A549 (cell line): ENCODE measurements around the gene GRID1. TPM values are rescaled to one million over a fixed set of nuclear protein-coding genes. Genes with fewer than 3 reads are reported as not detected.

Experiments used
- ATAC-seq, 2 experiments: fragments of 200-7000 bp in 1 of 2; fragments of >200 bp in 1 of 2; cut with Nextera tagmentation in 1 of 2; cut with Tn5 transposase in 1 of 2; 3 replicates each; pipeline versions ENCODE4 v1.8.0 to v1.9.1; 2018 to 2020; ENCODE audit warnings: mild to moderate bottlenecking in 1 of 2, moderate library complexity in 1 of 2
- CTCF ChIA-PET: fragments of 300-600 bp; sonication (Branson Sonifier 250); formaldehyde crosslinking; extraction: SDS; loops from one replicate; lab custom pipeline; 2021; ENCODE audit warnings: antibody characterized with exemption, inconsistent platforms; lab: Yijun Ruan, JAX
- POLR2A ChIA-PET: fragments of 350-600 bp; formaldehyde crosslinking; extraction: SDS; loops from one replicate; lab custom pipeline; 2021; ENCODE audit warnings: antibody characterized with exemption, inconsistent platforms; lab: Yijun Ruan, JAX
- DNase-seq, 2 experiments: peaks; one replicate each; pipeline versions ENCODE4 v3.0.0 to v3.0.0-alpha.2; 2011 to 2016; ENCODE audit warnings: low read depth in 1 of 2, low spot score in 1 of 2
- FAIRE-seq: peaks from 2 replicates; lab custom pipeline; 2011; peaks lifted over from hg19 to GRCh38; lab: Jason Lieb, UNC
- H3K27ac ChIP-seq, 2 experiments: fragments of >200 bp; sonication (Bioruptor Twin); formaldehyde crosslinking; 3 replicates each; pipeline ENCODE4 v1.5.1; 2016 to 2017
- H3K4me1 ChIP-seq: fragments of >200 bp; sonication (Bioruptor Twin); formaldehyde crosslinking; 3 replicates; pipeline ENCODE4 v1.6.1; 2016
- H3K4me2 ChIP-seq: fragments of >200 bp; sonication (Bioruptor Twin); formaldehyde crosslinking; 3 replicates; pipeline ENCODE4 v1.6.1; 2016
- H3K4me3 ChIP-seq: fragments of >200 bp; sonication (Bioruptor Twin); formaldehyde crosslinking; 3 replicates; pipeline ENCODE4 v1.5.1; 2016
- H3K9me3 ChIP-seq: fragments of >200 bp; sonication (Bioruptor Twin); formaldehyde crosslinking; 3 replicates; pipeline ENCODE4 v1.6.1; 2016
- CBX2 ChIP-seq: fragments of 200-600 bp; sonication (generic); IDR thresholded peaks from 2 replicates; pipeline ENCODE4 v1.6.1; 2016; ENCODE audit warnings: low read depth, mild to moderate bottlenecking, borderline replicate concordance
- CBX8 ChIP-seq: fragments of 200-600 bp; sonication (generic); IDR thresholded peaks from 2 replicates; pipeline ENCODE4 v1.6.1; 2016
- CHD2 ChIP-seq: fragments of 150-350 bp; IDR thresholded peaks from 2 replicates; pipeline ENCODE4 v1.6.1; 2014; ENCODE audit warnings: low read length; ENCODE audit not compliant: partially characterized antibody
- CHD4 ChIP-seq: fragments of 200-600 bp; sonication (generic); IDR thresholded peaks from 2 replicates; pipeline ENCODE4 v1.6.1; 2016; ENCODE audit warnings: antibody characterized with exemption, mild to moderate bottlenecking, borderline replicate concordance
- CTCF ChIP-seq: fragments of >200 bp; sonication (Bioruptor Twin); formaldehyde crosslinking; IDR thresholded peaks from 3 replicates; pipeline ENCODE4 v1.5.1; 2016
- EHF ChIP-seq: fragments of 250-450 bp; sonication (Bioruptor Pico); IDR thresholded peaks from 2 replicates; pipeline ENCODE4 v1.5.0; 2020; ENCODE audit warnings: mild to moderate bottlenecking
- EHMT2 ChIP-seq: fragments of 200-600 bp; sonication (generic); IDR thresholded peaks from 2 replicates; pipeline ENCODE4 v1.6.1; 2016; ENCODE audit warnings: antibody characterized with exemption, low read depth, mild to moderate bottlenecking, moderate library complexity
- FOSL2 ChIP-seq, 2 experiments: fragments of 450-650 bp in 1 of 2; fragments of >200 bp in 1 of 2; sonication (Bioruptor Twin) in 1 of 2; formaldehyde crosslinking; IDR thresholded peaks; 2 replicates each; pipeline versions ENCODE4 v1.5.0 to v1.6.1; 2016 to 2020; ENCODE audit warnings: mild to moderate bottlenecking in 1 of 2, moderate library complexity in 1 of 2
- FOXS1 ChIP-seq: fragments of 250-450 bp; sonication (Bioruptor Pico); IDR thresholded peaks from 2 replicates; pipeline ENCODE4 v1.5.0; 2020; ENCODE audit warnings: mild to moderate bottlenecking, moderate library complexity
- HES2 ChIP-seq: fragments of >200 bp; sonication (Bioruptor Twin); formaldehyde crosslinking; IDR thresholded peaks from 2 replicates; pipeline ENCODE4 v1.6.1; 2016
- HOXA7 ChIP-seq: fragments of 250-450 bp; sonication (Bioruptor Pico); IDR thresholded peaks from 2 replicates; pipeline ENCODE4 v1.5.0; 2020; ENCODE audit warnings: mild to moderate bottlenecking, moderate library complexity
- HOXB13 ChIP-seq: fragments of 250-450 bp; sonication (Bioruptor Pico); IDR thresholded peaks from 2 replicates; pipeline ENCODE4 v1.5.0; 2020; ENCODE audit warnings: low read depth, mild to moderate bottlenecking, moderate library complexity
- KDM1A ChIP-seq: fragments of 200-600 bp; sonication (generic); IDR thresholded peaks from 2 replicates; pipeline ENCODE4 v1.6.1; 2016; ENCODE audit warnings: low read depth, mild to moderate bottlenecking
- KDM5A ChIP-seq: fragments of 200-600 bp; sonication (generic); IDR thresholded peaks from 2 replicates; pipeline ENCODE4 v1.6.1; 2016; ENCODE audit warnings: antibody characterized with exemption, mild to moderate bottlenecking
- MAFK ChIP-seq: fragments of 450-650 bp; IDR thresholded peaks from 2 replicates; pipeline ENCODE4 v1.6.1; 2014; ENCODE audit not compliant: partially characterized antibody
- PHF8 ChIP-seq: fragments of 200-600 bp; sonication (generic); IDR thresholded peaks from 2 replicates; pipeline ENCODE4 v1.6.1; 2016; ENCODE audit warnings: low read depth, mild to moderate bottlenecking, antibody characterized with exemption, moderate library complexity, borderline replicate concordance
- RAD21 ChIP-seq, 2 experiments: fragments of >200 bp in 1 of 2; sonication (Bioruptor Twin) in 1 of 2; formaldehyde crosslinking in 1 of 2; IDR thresholded peaks in 1 of 2; conservative IDR thresholded peaks in 1 of 2; 2 replicates in 1 of 2; 3 replicates in 1 of 2; pipeline ENCODE4 v1.6.1; 2012 to 2018; ENCODE audit warnings: inconsistent platforms in 1 of 2
- RARB ChIP-seq: fragments of 250-450 bp; sonication (Bioruptor Pico); IDR thresholded peaks from 2 replicates; pipeline ENCODE4 v1.8.0; 2021; ENCODE audit warnings: mild to moderate bottlenecking, moderate library complexity
- RFX5 ChIP-seq: fragments of 450-650 bp; IDR thresholded peaks from 2 replicates; pipeline ENCODE4 v1.7.1; 2014; ENCODE audit warnings: antibody characterized with exemption, mild to moderate bottlenecking, moderate library complexity
- SMC3 ChIP-seq: fragments of >200 bp; sonication (Bioruptor Twin); formaldehyde crosslinking; IDR thresholded peaks from 3 replicates; pipeline ENCODE4 v1.6.1; 2018; ENCODE audit warnings: inconsistent platforms
- SREBF2 ChIP-seq: fragments of 450-650 bp; IDR thresholded peaks from 2 replicates; pipeline ENCODE4 v1.6.1; 2014; ENCODE audit warnings: mild to moderate bottlenecking, moderate library complexity
- TFCP2L1 ChIP-seq: fragments of 250-450 bp; sonication (Bioruptor Pico); IDR thresholded peaks from 2 replicates; pipeline ENCODE4 v1.5.0; 2021; ENCODE audit warnings: mild to moderate bottlenecking
- ZC3H11A ChIP-seq: fragments of 450-650 bp; IDR thresholded peaks from 2 replicates; pipeline ENCODE4 v1.6.1; 2014; ENCODE audit warnings: antibody characterized with exemption, mild to moderate bottlenecking
- ZFP36 ChIP-seq: fragments of 450-650 bp; IDR thresholded peaks from 2 replicates; pipeline ENCODE4 v1.6.1; 2014; ENCODE audit warnings: borderline replicate concordance; ENCODE audit not compliant: partially characterized antibody
- ZNF302 ChIP-seq: fragments of 250-450 bp; sonication (Bioruptor Pico); IDR thresholded peaks from 2 replicates; pipeline ENCODE4 v1.9.0; 2021; ENCODE audit warnings: inconsistent platforms, mild to moderate bottlenecking, moderate library complexity
- ZSCAN20 ChIP-seq: fragments of 250-450 bp; sonication (Bioruptor Pico); IDR thresholded peaks from 2 replicates; pipeline ENCODE4 v1.8.0; 2022; ENCODE audit warnings: mild to moderate bottlenecking, moderate library complexity
- WGBS: methylation state at CpG from one replicate; pipeline ENCODE4 v1.1.6; 2017; ENCODE audit errors: missing lambda C conversion rate; 5-methylcytosine and 5-hydroxymethylcytosine counted together
- polyA plus RNA-seq, 4 experiments: library from polyadenylated mRNA; depleted of rRNA in 3 of 4; stranded (reverse); fragments of >200 nt; fragmentation: RNase III in 1 of 4; extraction: RNeasy Plus Mini Kit Qiagen cat#74134 plus additional on column Dnase treatment in 1 of 4; gene quantifications; 2 replicates in 3 of 4; 3 replicates in 1 of 4; pipeline ENCODE4 v1.2.3, GENCODE V29; 2011 to 2017
- TF ChIP-seq, protein P1 (sequence below): IDR thresholded peaks from 2 replicates; pipeline ENCODE4 v1.6.1; 2012
- TF ChIP-seq, protein P2 (sequence below): fragments of 250-450 bp; sonication (Bioruptor Pico); IDR thresholded peaks from 2 replicates; pipeline ENCODE4 v1.5.0; 2021; ENCODE audit warnings: mild to moderate bottlenecking, moderate library complexity, borderline replicate concordance
- TF ChIP-seq, protein P3 (sequence below): fragments of 150-350 bp; IDR thresholded peaks from 2 replicates; pipeline ENCODE4 v1.6.1; 2014; ENCODE audit warnings: low read depth, mild to moderate bottlenecking, low read length

GRID1 gene
- polyA plus RNA-seq, 2 of the 4 experiments (the other 2 are of a cell fraction): 0.14 to 0.30 TPM

DNA sequence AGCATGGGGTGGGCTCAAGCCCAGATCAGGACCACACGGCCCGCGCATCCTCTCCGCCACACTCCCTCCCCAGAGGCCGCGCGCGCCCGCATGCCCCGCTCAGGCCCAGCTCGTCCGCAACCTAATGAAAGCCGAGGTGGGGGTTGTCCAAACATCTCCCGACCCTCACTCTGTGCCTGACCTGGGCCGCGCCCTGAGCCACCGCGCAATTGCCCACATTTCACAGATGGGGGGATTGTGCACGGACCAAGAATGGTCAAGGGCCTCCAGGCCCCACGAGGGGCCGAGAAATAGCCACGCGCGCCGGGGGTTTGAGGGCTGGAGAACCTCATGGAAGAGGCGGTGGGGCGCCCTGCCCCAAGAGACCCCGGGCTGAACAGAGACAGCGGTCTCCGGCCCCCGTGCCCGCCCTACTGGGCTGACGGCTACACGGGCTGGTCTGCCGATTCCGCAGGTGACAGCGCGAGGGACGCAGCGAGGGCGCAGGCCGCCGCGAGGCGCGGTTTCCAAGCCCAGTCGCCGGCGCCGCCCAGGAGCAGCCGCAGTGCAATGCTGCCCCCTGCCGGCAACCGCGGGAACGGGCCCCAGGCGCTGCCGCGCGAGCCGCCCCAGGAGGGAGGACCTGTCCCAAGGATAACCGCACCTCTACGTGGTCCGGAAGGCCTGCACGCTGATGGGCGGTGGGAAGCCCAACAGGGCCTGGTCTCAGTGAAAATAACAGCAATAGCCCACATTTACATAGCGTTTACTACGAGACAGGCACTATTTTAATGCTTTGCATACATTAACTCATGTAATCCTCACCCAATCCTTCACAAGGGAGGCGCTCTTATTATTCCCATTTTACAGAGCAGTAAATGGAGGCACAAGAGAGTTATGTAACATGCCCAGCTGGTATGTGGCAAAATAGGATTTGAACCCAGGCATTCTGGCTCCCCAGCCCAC lies 10.5 kb upstream of the GRID1 start (continued):
- TF ChIP-seq HES2 (no peak), CBX8 (no peak), KDM1A (no peak), HOXB13 (CRISPR knock-in tag) (no peak), HOXA7 (CRISPR knock-in tag) (no peak), RAD21 (conservative IDR thresholded peaks at IDR 0.05 in 1 of 2, IDR thresholded peaks at IDR 0.05 in 1 of 2) (peak; percentile 83 to 97), TFCP2L1 (CRISPR knock-in tag) (no peak), EHF (CRISPR knock-in tag) (no peak), CTCF (peak; percentile 92), ZNF302 (CRISPR knock-in tag) (no peak)

DNA sequence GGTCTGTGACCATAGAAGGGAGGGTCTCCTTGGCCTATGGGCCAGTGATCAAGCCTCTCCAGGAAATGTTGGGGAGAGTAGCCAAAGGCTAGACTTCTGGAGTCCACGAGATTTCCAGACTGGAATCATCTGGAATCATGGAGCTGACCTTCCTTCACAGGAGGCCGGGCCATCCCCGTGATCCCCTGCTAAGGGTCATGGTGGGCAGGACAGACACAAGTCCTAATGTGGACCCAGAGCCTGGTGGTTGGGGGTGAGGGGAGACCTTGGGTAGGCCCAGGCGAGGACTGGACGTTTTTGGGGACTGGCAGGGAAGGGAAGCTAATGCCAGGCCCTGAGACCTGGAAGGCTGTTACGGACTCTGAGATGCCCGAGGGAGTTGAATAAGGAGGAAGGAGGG lies 9.8 kb upstream of the GRID1 start:
- CTCF ChIA-PET: interaction anchor here (0.6 to 4.0 kb wide), 14 partner anchors 8 to 1764 kb away, joined by 3 to 24 read pairs (median 4); partner anchors contain the start of gene GRID1
- ATAC-seq (no peak), DNase-seq (no peak), FAIRE-seq (no peak)
- POLR2A ChIA-PET: no interaction called here
- no peak overlapping the region for H3K4me2 ChIP-seq
- H3K9me3 ChIP-seq: no peaks in the 10 kb centered on the region
- 70% methylated on average over 6 of the region's 7 CpGs for WGBS
- H3K4me3 ChIP-seq: no peak overlapping the region
- TF ChIP-seq, protein P1, sequence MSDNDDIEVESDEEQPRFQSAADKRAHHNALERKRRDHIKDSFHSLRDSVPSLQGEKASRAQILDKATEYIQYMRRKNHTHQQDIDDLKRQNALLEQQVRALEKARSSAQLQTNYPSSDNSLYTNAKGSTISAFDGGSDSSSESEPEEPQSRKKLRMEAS: no peak
- TF ChIP-seq, protein P2, sequence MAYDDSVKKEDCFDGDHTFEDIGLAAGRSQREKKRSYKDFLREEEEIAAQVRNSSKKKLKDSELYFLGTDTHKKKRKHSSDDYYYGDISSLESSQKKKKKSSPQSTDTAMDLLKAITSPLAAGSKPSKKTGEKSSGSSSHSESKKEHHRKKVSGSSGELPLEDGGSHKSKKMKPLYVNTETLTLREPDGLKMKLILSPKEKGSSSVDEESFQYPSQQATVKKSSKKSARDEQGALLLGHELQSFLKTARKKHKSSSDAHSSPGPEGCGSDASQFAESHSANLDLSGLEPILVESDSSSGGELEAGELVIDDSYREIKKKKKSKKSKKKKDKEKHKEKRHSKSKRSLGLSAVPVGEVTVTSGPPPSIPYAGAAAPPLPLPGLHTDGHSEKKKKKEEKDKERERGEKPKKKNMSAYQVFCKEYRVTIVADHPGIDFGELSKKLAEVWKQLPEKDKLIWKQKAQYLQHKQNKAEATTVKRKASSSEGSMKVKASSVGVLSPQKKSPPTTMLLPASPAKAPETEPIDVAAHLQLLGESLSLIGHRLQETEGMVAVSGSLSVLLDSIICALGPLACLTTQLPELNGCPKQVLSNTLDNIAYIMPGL (CRISPR knock-in tag): no peak
- no peak for TF ChIP-seq CBX2
- TF ChIP-seq RFX5: no peak
- TF ChIP-seq RARB (CRISPR knock-in tag): no peak
- TF ChIP-seq CHD2: no peak
- TF ChIP-seq FOXS1 (CRISPR knock-in tag): no peak
- TF ChIP-seq ZC3H11A: no peak
- TF ChIP-seq EHF (CRISPR knock-in tag): no peak
- no peaks in the 10 kb centered on the region for H3K4me1 ChIP-seq
- H3K27ac ChIP-seq: no peak overlapping the region

DNA sequence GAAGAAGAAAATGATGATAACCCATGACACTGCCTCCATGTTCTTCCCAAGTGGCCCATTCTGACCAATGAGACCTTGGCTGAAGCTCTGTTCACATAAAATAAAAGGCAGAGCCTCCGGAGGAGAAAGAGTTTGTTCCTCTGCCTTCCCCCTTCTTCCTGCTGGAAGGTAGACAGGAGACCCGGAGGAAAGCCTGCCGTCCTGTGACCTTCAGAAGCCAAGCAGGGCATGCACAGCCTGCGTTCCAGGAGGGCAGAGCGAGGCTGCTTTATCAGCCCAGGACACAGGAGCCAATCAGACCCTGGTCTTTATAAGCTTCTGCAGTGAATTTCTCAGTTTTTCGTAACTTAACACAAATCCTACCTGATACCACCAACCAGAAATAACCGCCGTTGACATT lies 8.6 kb upstream of the GRID1 start:
- WGBS: 76% methylated on average over 8 of the region's 8 CpGs
- ATAC-seq: no peak
- FAIRE-seq: no peak

More for the DNA sequence above, 8.6 kb upstream of the GRID1 start:
- DNase-seq: no peak
- Histone ChIP-seq H3K4me1 (no peaks in the 10 kb centered on the region), H3K4me3 (no peak overlapping the region), H3K4me2 (no peak overlapping the region), H3K27ac (no peak overlapping the region), H3K9me3 (no peaks in the 10 kb centered on the region)
- TF ChIP-seq RAD21 (conservative IDR thresholded peaks at IDR 0.05 in 1 of 2, IDR thresholded peaks at IDR 0.05 in 1 of 2) (no peak), MAFK (no peak), ZC3H11A (no peak), HES2 (no peak), ZFP36 (no peak), KDM5A (no peak), SREBF2 (no peak), FOSL2 (IDR thresholded peaks at IDR 0.05) (no peak), FOSL2 (CRISPR knock-in tag; IDR thresholded peaks at IDR 0.05) (no peak), EHMT2 (no peak), ZSCAN20 (CRISPR knock-in tag) (no peak), SMC3 (no peak), CHD2 (no peak), PHF8 (no peak), CHD4 (no peak)
- TF ChIP-seq, protein P3, sequence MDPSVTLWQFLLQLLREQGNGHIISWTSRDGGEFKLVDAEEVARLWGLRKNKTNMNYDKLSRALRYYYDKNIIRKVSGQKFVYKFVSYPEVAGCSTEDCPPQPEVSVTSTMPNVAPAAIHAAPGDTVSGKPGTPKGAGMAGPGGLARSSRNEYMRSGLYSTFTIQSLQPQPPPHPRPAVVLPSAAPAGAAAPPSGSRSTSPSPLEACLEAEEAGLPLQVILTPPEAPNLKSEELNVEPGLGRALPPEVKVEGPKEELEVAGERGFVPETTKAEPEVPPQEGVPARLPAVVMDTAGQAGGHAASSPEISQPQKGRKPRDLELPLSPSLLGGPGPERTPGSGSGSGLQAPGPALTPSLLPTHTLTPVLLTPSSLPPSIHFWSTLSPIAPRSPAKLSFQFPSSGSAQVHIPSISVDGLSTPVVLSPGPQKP: no peak
- CTCF ChIA-PET: interaction anchor here (0.6 to 2.8 kb wide), 8 partner anchors 11 to 1834 kb away, joined by 3 to 15 read pairs (median 5); no protein-coding TSS in a partner anchor
- POLR2A ChIA-PET: no interaction called here
